Glomerular endothelial cell (primary cell): ENCODE measurements around the gene FIGNL2. TPM values are rescaled to one million over a fixed set of nuclear protein-coding genes. Genes with fewer than 3 reads are reported as not detected.
"Not testable (repeated sequence)": the region's sequence is repeated elsewhere in the genome, so short reads cannot be mapped to it uniquely, and the experiment has no call there.

ENCODE experiments used
- DNase-seq: peaks from one replicate; pipeline ENCODE4 v3.0.0-alpha.2; 2011; ENCODE audit warnings: low read depth, low spot score; ENCODE audit errors: extremely low read depth
- total RNA-seq: library from RNA; depleted of rRNA; stranded (reverse); fragments of >200 nt; gene quantifications from 2 replicates; pipeline ENCODE4 v1.2.3, GENCODE V29; 2015

FIGNL2 gene
- total RNA-seq, 1 donor from 2014 or later = 0.41 TPM

- DNase-seq = no peak
Observed at GRCh38 chr12:51837286-51837685, 11.2 kb downstream of the FIGNL2 start.

GRCh38 chr12:51836827-51837173 lies 11.7 kb downstream of the FIGNL2 start:
- DNase-seq = no peak

- no peak for DNase-seq
Observed at GRCh38 chr12:51836041-51836826, 12.3 kb downstream of the FIGNL2 start.

- DNase-seq = no peak
Observed at GRCh38 chr12:51834411-51834810, 14.1 kb downstream of the FIGNL2 start.

GRCh38 chr12:51833448-51834227 lies 14.9 kb downstream of the FIGNL2 start:
- DNase-seq = no peak

- no peak for DNase-seq
Observed at GRCh38 chr12:51832354-51833107, 16.0 kb downstream of the FIGNL2 start.

GRCh38 chr12:51831817-51832216 lies 16.7 kb downstream of the FIGNL2 start:
- not testable (repeated sequence) for DNase-seq

- no peak for DNase-seq
Observed at GRCh38 chr12:51829641-51830040, 18.9 kb downstream of the FIGNL2 start.

- no peak for DNase-seq
Observed at GRCh38 chr12:51829011-51829481, 19.5 kb downstream of the FIGNL2 start.

- no peak for DNase-seq
Observed at GRCh38 chr12:51827925-51828818, 20.3 kb downstream of the FIGNL2 start.

- no peak for DNase-seq
Observed at GRCh38 chr12:51826881-51827280, 21.6 kb downstream of the FIGNL2 start.

GRCh38 chr12:51825216-51825615 lies 23.3 kb downstream of the FIGNL2 start:
- no peak for DNase-seq

- peak; percentile 56 for DNase-seq
Observed at GRCh38 chr12:51823875-51824565, 24.5 kb downstream of the FIGNL2 start.

- no peak for DNase-seq
Observed at GRCh38 chr12:51822956-51823355, 25.6 kb downstream of the FIGNL2 start.

- no peak for DNase-seq
Observed at GRCh38 chr12:51822261-51822616, 26.3 kb downstream of the FIGNL2 start.

- no peak for DNase-seq
Observed at GRCh38 chr12:51821440-51822260, 26.9 kb downstream of the FIGNL2 start.

GRCh38 chr12:51820526-51821439 lies 27.7 kb downstream of the FIGNL2 start:
- no peak for DNase-seq
